H1 (cell line): Measurements from ENCODE around the gene DNAH1. TPM values are rescaled to one million over a fixed set of nuclear protein-coding genes. Genes with fewer than 3 reads are reported as not detected.

Experiments used
- CTCF ChIA-PET: fragments of 300-600 bp; sonication (Branson Sonifier 250); formaldehyde crosslinking; loops from one replicate; lab custom pipeline; 2021; ENCODE audit not compliant: partially characterized antibody; lab: Charles Lee
- POLR2A ChIA-PET: fragments of 300-600 bp; sonication (Branson Sonifier 250); formaldehyde crosslinking; loops from one replicate; lab custom pipeline; 2021; ENCODE audit warnings: inconsistent platforms; ENCODE audit not compliant: partially characterized antibody; lab: Charles Lee
- DNase-seq, 2 experiments: peaks; one replicate each; pipeline versions ENCODE4 v3.0.0 to v3.0.0-alpha.2; 2010 to 2022; ENCODE audit warnings: low spot score in 2 of 2, low read depth in 1 of 2, mixed read lengths in 1 of 2
- FAIRE-seq: peaks from 2 replicates; lab custom pipeline; 2011; peaks lifted over from hg19 to GRCh38; lab: Jason Lieb, UNC
- H2AFZ ChIP-seq: 2 replicates; pipeline ENCODE4 v1.8.1; 2012; ENCODE audit warnings: low read length, inconsistent platforms
- H2AK5ac ChIP-seq: 2 replicates; pipeline ENCODE4 v1.6.1; 2013; ENCODE audit warnings: low read depth, low read length
- H2BK120ac ChIP-seq: replicated peaks from 2 replicates; pipeline ENCODE3; 2013; ENCODE audit warnings: low read depth, low read length, inconsistent platforms
- H2BK12ac ChIP-seq: 2 replicates; pipeline ENCODE4 v1.6.1; 2013; ENCODE audit warnings: low read depth, low read length
- H2BK15ac ChIP-seq: 2 replicates; pipeline ENCODE4 v1.6.1; 2013; ENCODE audit warnings: low read length
- H2BK20ac ChIP-seq: 2 replicates; pipeline ENCODE4 v1.6.1; 2013; ENCODE audit warnings: low read length
- H2BK5ac ChIP-seq: 2 replicates; pipeline ENCODE4 v1.6.1; 2013; ENCODE audit warnings: low read depth, low read length
- H3K14ac ChIP-seq: 2 replicates; pipeline ENCODE4 v1.6.1; 2013; ENCODE audit warnings: inconsistent platforms; ENCODE audit not compliant: insufficient read length
- H3K18ac ChIP-seq: 2 replicates; pipeline ENCODE4 v1.6.1; 2013; ENCODE audit warnings: low read length; ENCODE audit errors: extremely low read depth
- H3K23ac ChIP-seq: 2 replicates; pipeline ENCODE4 v1.6.1; 2013; ENCODE audit warnings: inconsistent platforms; ENCODE audit not compliant: insufficient read length
- H3K23me2 ChIP-seq: 2 replicates; pipeline ENCODE4 v1.6.1; 2013; ENCODE audit warnings: low read depth, low read length
- H3K27ac ChIP-seq: 2 replicates; pipeline ENCODE4 v1.6.1; 2011; ENCODE audit warnings: low read depth, low read length, inconsistent platforms
- H3K27me3 ChIP-seq, 4 experiments: replicated peaks in 1 of 4; 1 replicate in 1 of 4; 2 replicates in 3 of 4; pipeline versions ENCODE4 v1.6.1 to v1.8.1; 2011 to 2013; ENCODE audit warnings: low read length in 3 of 4, mild to moderate bottlenecking in 3 of 4, inconsistent platforms in 2 of 4, mixed read lengths in 2 of 4, moderate library complexity in 1 of 4; ENCODE audit not compliant: control insufficient read depth in 3 of 4, insufficient read depth in 3 of 4; ENCODE audit errors: extremely low read depth in 1 of 4
- H3K36me3 ChIP-seq, 4 experiments: 2 replicates each; pipeline versions ENCODE4 v1.6.1 to v1.8.1; 2011 to 2013; ENCODE audit warnings: mild to moderate bottlenecking in 4 of 4, low read length in 3 of 4, moderate library complexity in 2 of 4, control low read depth in 1 of 4, inconsistent platforms in 1 of 4; ENCODE audit not compliant: insufficient read depth in 4 of 4, control insufficient read depth in 2 of 4
- H3K4ac ChIP-seq: replicated peaks from 2 replicates; pipeline ENCODE3; 2013; ENCODE audit warnings: low read length, low read depth, mixed read lengths, inconsistent platforms; ENCODE audit not compliant: insufficient read length
- H3K4me1 ChIP-seq, 4 experiments: replicated peaks in 1 of 4; 1 replicate in 1 of 4; 2 replicates in 3 of 4; pipeline versions ENCODE4 v1.6.1 to v1.8.1; 2011 to 2013; ENCODE audit warnings: low read length in 3 of 4, inconsistent platforms in 2 of 4, mixed read lengths in 1 of 4; ENCODE audit not compliant: insufficient read depth in 4 of 4, control insufficient read depth in 3 of 4
- H3K4me2 ChIP-seq, 2 experiments: 2 replicates each; pipeline versions ENCODE4 v1.6.1 to v1.8.1; 2011 to 2013; ENCODE audit warnings: low read depth in 2 of 2, low read length in 2 of 2, control low read depth in 1 of 2, inconsistent platforms in 1 of 2, mild to moderate bottlenecking in 1 of 2; ENCODE audit not compliant: insufficient read depth in 1 of 2
- H3K4me3 ChIP-seq, 4 experiments: fragments of 200-600, 300-600 bp in 1 of 4; sonication (generic), shearing (Covaris generic), sonication (Bioruptor Twin) in 1 of 4; 2 replicates each; pipeline versions ENCODE4 v1.5.1 to v1.8.1; 2011 to 2016; ENCODE audit warnings: low read length in 4 of 4, low read depth in 3 of 4, control low read depth in 2 of 4, inconsistent platforms in 2 of 4, mild to moderate bottlenecking in 2 of 4, mixed read lengths in 1 of 4, moderate library complexity in 1 of 4; ENCODE audit not compliant: insufficient read depth in 2 of 4; ENCODE audit errors: extremely low read depth in 1 of 4
- H3K56ac ChIP-seq: replicated peaks from 2 replicates; pipeline ENCODE3; 2013; ENCODE audit warnings: low read depth, mild to moderate bottlenecking, mixed read lengths, low read length, inconsistent platforms; ENCODE audit not compliant: insufficient read length
- H3K79me1 ChIP-seq: 2 replicates; pipeline ENCODE4 v1.6.1; 2013; ENCODE audit warnings: low read depth, low read length, control low read depth
- H3K79me2 ChIP-seq, 2 experiments: 2 replicates each; pipeline versions ENCODE4 v1.6.1 to v1.8.1; 2012 to 2013; ENCODE audit warnings: low read length in 2 of 2, mild to moderate bottlenecking in 2 of 2, inconsistent platforms in 1 of 2; ENCODE audit not compliant: insufficient read depth in 2 of 2, control insufficient read depth in 1 of 2
- H3K9ac ChIP-seq, 4 experiments: replicated peaks in 1 of 4; 1 replicate in 1 of 4; 2 replicates in 3 of 4; pipeline versions ENCODE4 v1.6.1 to v1.8.1; 2011 to 2013; ENCODE audit warnings: low read depth in 3 of 4, low read length in 3 of 4, control low read depth in 2 of 4, mild to moderate bottlenecking in 2 of 4, moderate library complexity in 2 of 4, inconsistent platforms in 1 of 4; ENCODE audit errors: extremely low read depth in 1 of 4
- H3K9me3 ChIP-seq, 2 experiments: 2 replicates each; pipeline versions ENCODE4 v1.6.1 to v1.8.1; 2012 to 2013; ENCODE audit warnings: mild to moderate bottlenecking in 2 of 2, moderate library complexity in 2 of 2, control low read depth in 1 of 2, inconsistent platforms in 1 of 2, low read depth in 1 of 2, low read length in 1 of 2, mixed read lengths in 1 of 2; ENCODE audit not compliant: insufficient read depth in 2 of 2
- H4K20me1 ChIP-seq, 2 experiments: replicated peaks in 1 of 2; 2 replicates each; pipeline versions ENCODE3 to v1.8.1; 2011 to 2013; ENCODE audit warnings: inconsistent platforms in 2 of 2, low read length in 2 of 2, mild to moderate bottlenecking in 1 of 2; ENCODE audit not compliant: insufficient read depth in 2 of 2, control insufficient read depth in 1 of 2
- H4K5ac ChIP-seq: 2 replicates; pipeline ENCODE4 v1.6.1; 2013; ENCODE audit warnings: low read length, low read depth, mixed read lengths, inconsistent platforms; ENCODE audit not compliant: insufficient read length
- H4K8ac ChIP-seq: 2 replicates; pipeline ENCODE4 v1.8.0; 2013; ENCODE audit warnings: mild to moderate bottlenecking, moderate library complexity, low read length, inconsistent platforms; ENCODE audit not compliant: insufficient read depth; ENCODE audit errors: extremely low read depth
- H4K91ac ChIP-seq: replicated peaks from 2 replicates; pipeline ENCODE3; 2013; ENCODE audit warnings: low read length, mixed read lengths, inconsistent platforms; ENCODE audit not compliant: insufficient read length
- CBX5 ChIP-seq: fragments of 300-800, 300-1000 bp; sonication (generic); IDR thresholded peaks from 2 replicates; pipeline ENCODE4 v1.7.1; 2016; ENCODE audit warnings: antibody characterized with exemption, low read length, low read depth
- CEBPB ChIP-seq: IDR thresholded peaks from 2 replicates; pipeline ENCODE4 v1.6.1; 2012; ENCODE audit warnings: low read depth, low read length
- CTBP2 ChIP-seq: IDR thresholded peaks from 2 replicates; pipeline ENCODE4 v1.7.0; 2011; ENCODE audit warnings: borderline replicate concordance, mild to moderate bottlenecking, moderate library complexity, mixed read lengths, low read length; ENCODE audit not compliant: insufficient read depth, insufficient read length
- GABPA ChIP-seq: IDR thresholded peaks from 2 replicates; pipeline ENCODE4 v1.6.1; 2011; ENCODE audit warnings: mild to moderate bottlenecking, low read length, moderate library complexity, borderline replicate concordance; ENCODE audit not compliant: insufficient read depth
- GTF2F1 ChIP-seq: IDR thresholded peaks from 2 replicates; pipeline ENCODE4 v1.6.1; 2012; ENCODE audit warnings: low read depth, low read length, improper control_type of control experiment, borderline replicate concordance
- JUN ChIP-seq: IDR thresholded peaks from 2 replicates; pipeline ENCODE4 v1.6.1; 2011; ENCODE audit warnings: low read depth, mild to moderate bottlenecking, improper control_type of control experiment, low read length
- KDM1A ChIP-seq: fragments of 200-600, 300-600 bp; sonication (generic); IDR thresholded peaks from 2 replicates; pipeline ENCODE4 v1.7.1; 2016; ENCODE audit warnings: mild to moderate bottlenecking, low read length, borderline replicate concordance
- KDM5A ChIP-seq: fragments of 200-600 bp; IDR thresholded peaks from 2 replicates; pipeline ENCODE4 v1.7.1; 2012; ENCODE audit warnings: mild to moderate bottlenecking, low read length, inconsistent platforms, mixed read lengths
- POU5F1 ChIP-seq: IDR thresholded peaks from 2 replicates; pipeline ENCODE4 v1.6.1; 2011; ENCODE audit warnings: low read depth, mild to moderate bottlenecking, low read length, moderate library complexity
- SIX5 ChIP-seq: IDR thresholded peaks from 2 replicates; pipeline ENCODE4 v1.6.1; 2011; ENCODE audit warnings: mild to moderate bottlenecking, low read depth, low read length
- SP4 ChIP-seq: IDR thresholded peaks from 2 replicates; pipeline ENCODE4 v1.6.1; 2012; ENCODE audit warnings: low read length, inconsistent platforms
- WGBS, 2 experiments: shearing (Covaris generic) in 1 of 2; methylation state at CpG; one replicate each; pipeline versions ENCODE4 v1.1.6 to v1.1.7; 2013 to 2015; ENCODE audit warnings: low lambda C conversion rate in 2 of 2, mixed read lengths in 2 of 2, inconsistent platforms in 1 of 2, low coverage in 1 of 2, missing lambda C conversion rate in 1 of 2; ENCODE audit not compliant: insufficient replicate concordance in 2 of 2, insufficient coverage in 1 of 2, insufficient read length in 1 of 2; ENCODE audit errors: extremely low coverage in 1 of 2, missing lambda C conversion rate in 1 of 2; 5-methylcytosine and 5-hydroxymethylcytosine counted together
- polyA plus RNA-seq, 7 experiments: library from polyadenylated mRNA; depleted of rRNA in 3 of 7; stranded (reverse) in 5 of 7; unstranded in 2 of 7; fragments of >200 nt in 5 of 7; fragments of 200-250 nt in 2 of 7; gene quantifications; 1 replicate in 5 of 7; 2 replicates in 1 of 7; 4 replicates in 1 of 7; pipeline versions ENCODE4 v1.2.1 to v1.2.3, GENCODE V29; 2011 to 2013; ENCODE audit warnings: missing spikeins in 2 of 7, mixed read lengths in 2 of 7
- total RNA-seq: library from RNA; stranded (reverse); fragmentation: NEBNext Ultra II Directional; extraction: Animal tissue kit (Norgen Biotek cat#: 25700); gene quantifications from 2 replicates; pipeline ENCODE4 v1.2.1, GENCODE V29; 2021
- TF ChIP-seq, protein P1 (sequence below): IDR thresholded peaks from 2 replicates; pipeline ENCODE4 v1.6.1; 2011; ENCODE audit warnings: low read length, improper control_type of control experiment

DNAH1 gene
- total and polyA plus RNA-seq, 2 of the 8 experiments (the other 6 are each of a cell fraction or from before 2014, with no cell fraction given): 1.0 to 1.5 TPM

DNA sequence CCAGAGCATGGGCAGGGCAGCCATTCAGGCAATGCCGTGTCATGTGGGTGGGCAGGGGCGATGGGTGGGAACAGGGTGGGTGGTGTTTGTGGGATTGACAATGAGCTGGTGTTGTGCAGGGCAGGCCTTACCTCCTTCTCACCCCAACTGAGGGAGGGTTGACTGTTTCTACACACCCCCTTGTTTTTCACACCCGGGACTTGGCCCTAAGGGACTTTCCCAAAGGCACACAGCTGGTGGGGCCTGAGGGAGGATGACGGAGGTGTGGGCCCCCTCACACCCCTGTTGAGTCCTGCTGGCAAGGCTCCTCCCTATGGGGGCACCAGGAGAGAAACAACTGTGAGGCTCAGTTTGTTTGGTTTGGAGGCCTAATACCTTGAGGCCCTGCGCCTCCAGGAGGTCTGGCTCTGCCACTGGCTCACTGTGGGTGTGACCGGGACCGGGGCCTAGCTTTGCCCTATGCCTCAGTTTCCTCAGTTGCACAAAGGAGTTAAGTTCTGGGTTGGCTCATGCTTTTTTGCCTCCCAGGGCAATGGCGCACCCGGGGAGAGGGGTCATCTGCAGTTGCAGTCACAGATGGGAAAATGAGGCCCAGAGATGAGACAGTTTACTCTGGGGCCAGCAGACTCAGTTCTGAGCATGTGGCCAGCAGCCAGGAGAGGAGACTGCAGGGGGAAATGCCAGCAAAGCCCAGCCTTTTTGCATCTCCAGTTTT, 5.1 kb upstream of the DNAH1 start:
- H2BK12ac ChIP-seq: no peak overlapping the region
- no peak overlapping the region; a peak in 1 of 7 replicates for H3K9ac ChIP-seq
- no peak overlapping the region for H4K5ac ChIP-seq
- no peaks in the 10 kb centered on the region; a peak in 1 of 8 replicates for H3K36me3 ChIP-seq
- H4K8ac ChIP-seq: peak overlapping the region; percentile 57; the same call in 1 of the 2 replicates
- peak overlapping the region; percentile 22 for H4K91ac ChIP-seq
- CTCF ChIA-PET: interaction anchor here (1.7 to 2.7 kb wide), 3 partner anchors 11 to 118 kb away, joined by 3 to 11 read pairs (median 7); no protein-coding TSS in a partner anchor
- no peaks in the 10 kb centered on the region; a peak in 1 of 7 replicates for H3K4me1 ChIP-seq
- POLR2A ChIA-PET: interaction anchor here (0.6 to 2.3 kb wide), 4 partner anchors 11 to 33 kb away, joined by 3 to 6 read pairs (median 4); partner anchors contain the start of gene WDR82
- no peak overlapping the region for H2BK5ac ChIP-seq
- no peak overlapping the region for H3K4ac ChIP-seq
- no peak overlapping the region for H3K56ac ChIP-seq
- H3K23ac ChIP-seq: no peak overlapping the region
- H3K4me2 ChIP-seq: no peak overlapping the region
- no peak overlapping the region for H3K18ac ChIP-seq
- H3K23me2 ChIP-seq: no peaks in the 10 kb centered on the region
- H3K27me3 ChIP-seq: peaks cover 0 to 3% (median 0%) of the 10 kb centered on the region in 4 experiments; a peak in 1 of 7 replicates
- no peak overlapping the region for H3K27ac ChIP-seq
- no peak overlapping the region for H3K14ac ChIP-seq
- peaks cover 0 to 2% of the 10 kb centered on the region in 2 experiments for H4K20me1 ChIP-seq
- H3K9me3 ChIP-seq: no peaks in the 10 kb centered on the region
- no peak for DNase-seq
- WGBS, 2 experiments: 89% methylated on average over 9 of the region's 9 CpGs; no CpG with 5 or more reads in 1 of the 2 experiments
- H2BK120ac ChIP-seq: no peak overlapping the region
- FAIRE-seq: no peak
- H2AK5ac ChIP-seq: no peak overlapping the region
- no peaks in the 10 kb centered on the region for H3K79me1 ChIP-seq
- no peak overlapping the region for H2AFZ ChIP-seq
- H2BK15ac ChIP-seq: no peak overlapping the region
- H3K79me2 ChIP-seq: no peaks in the 10 kb centered on the region
- H2BK20ac ChIP-seq: no peak overlapping the region
- no peak overlapping the region for H3K4me3 ChIP-seq
- no peak for TF ChIP-seq SP4
- TF ChIP-seq POU5F1: no peak
- no peak for TF ChIP-seq SIX5
- no peak for TF ChIP-seq CBX5
- no peak for TF ChIP-seq KDM5A
- TF ChIP-seq CEBPB: no peak
- no peak for TF ChIP-seq JUN
- TF ChIP-seq CTBP2: no peak
- no peak for TF ChIP-seq KDM1A
- TF ChIP-seq GTF2F1: no peak
- no peak for TF ChIP-seq GABPA
- TF ChIP-seq, protein P1, sequence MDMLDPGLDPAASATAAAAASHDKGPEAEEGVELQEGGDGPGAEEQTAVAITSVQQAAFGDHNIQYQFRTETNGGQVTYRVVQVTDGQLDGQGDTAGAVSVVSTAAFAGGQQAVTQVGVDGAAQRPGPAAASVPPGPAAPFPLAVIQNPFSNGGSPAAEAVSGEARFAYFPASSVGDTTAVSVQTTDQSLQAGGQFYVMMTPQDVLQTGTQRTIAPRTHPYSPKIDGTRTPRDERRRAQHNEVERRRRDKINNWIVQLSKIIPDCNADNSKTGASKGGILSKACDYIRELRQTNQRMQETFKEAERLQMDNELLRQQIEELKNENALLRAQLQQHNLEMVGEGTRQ: no peak
